Liver (tissue), 9 donors: ENCODE results near the gene PPP2R2C. TPM values are rescaled to one million over a fixed set of nuclear protein-coding genes. Genes with fewer than 3 reads are reported as not detected.

ENCODE experiments used
- DNase-seq: peaks from one replicate; pipeline ENCODE4 v3.0.0-alpha.2; 2017; ENCODE audit warnings: low spot score
- H3K27ac ChIP-seq, 2 donors: one replicate each; pipeline ENCODE4 v1.7.0; 2013; ENCODE audit warnings: inconsistent platforms in 2 of 2, low read length in 2 of 2, control low read depth in 1 of 2, low read depth in 1 of 2, mild to moderate bottlenecking in 1 of 2
- H3K27me3 ChIP-seq, 4 donors: one replicate each; pipeline versions ENCODE4 v1.6.1 to v1.7.0; 2013; ENCODE audit warnings: low read length in 3 of 4, inconsistent platforms in 1 of 4, mild to moderate bottlenecking in 1 of 4, moderate library complexity in 1 of 4; ENCODE audit not compliant: control insufficient read depth in 4 of 4, insufficient read depth in 4 of 4
- H3K36me3 ChIP-seq, 4 donors: one replicate each; pipeline versions ENCODE4 v1.6.1 to v1.7.0; 2013; ENCODE audit warnings: low read length in 3 of 4, mild to moderate bottlenecking in 3 of 4, low read depth in 1 of 4, moderate library complexity in 1 of 4; ENCODE audit not compliant: control insufficient read depth in 4 of 4, insufficient read depth in 3 of 4
- H3K4me1 ChIP-seq, 4 donors: one replicate each; pipeline versions ENCODE4 v1.6.1 to v1.7.0; 2013; ENCODE audit warnings: low read length in 3 of 4, mild to moderate bottlenecking in 3 of 4, moderate library complexity in 1 of 4; ENCODE audit not compliant: control insufficient read depth in 4 of 4, insufficient read depth in 4 of 4
- H3K4me3 ChIP-seq, 3 donors: one replicate each; pipeline versions ENCODE4 v1.6.1 to v1.7.0; 2013; ENCODE audit warnings: low read length in 3 of 3, control low read depth in 1 of 3, low read depth in 1 of 3, mild to moderate bottlenecking in 1 of 3
- H3K9ac ChIP-seq, 2 donors: one replicate each; pipeline ENCODE4 v1.7.0; 2013; ENCODE audit warnings: low read length in 2 of 2, mild to moderate bottlenecking in 2 of 2, moderate library complexity in 2 of 2, control low read depth in 1 of 2, low read depth in 1 of 2
- H3K9me3 ChIP-seq, 4 donors: one replicate each; pipeline versions ENCODE4 v1.6.1 to v1.7.0; 2013; ENCODE audit warnings: low read length in 3 of 4; ENCODE audit not compliant: control insufficient read depth in 4 of 4
- ATF3 ChIP-seq: IDR thresholded peaks from 2 replicates; pipeline ENCODE4 v1.6.1; 2016; ENCODE audit warnings: antibody characterized with exemption
- CTCF ChIP-seq: fragments of 150-350 bp; IDR thresholded peaks from 2 replicates; pipeline ENCODE4 v1.5.1; 2017; ENCODE audit warnings: improper control_type of control experiment, low read depth, low read length; ENCODE audit not compliant: missing input control
- EGR1 ChIP-seq, 2 donors: IDR thresholded peaks; 2 replicates each; pipeline ENCODE4 v1.6.1; 2016 to 2018; ENCODE audit warnings: antibody characterized with exemption in 2 of 2, low read depth in 2 of 2
- FOXA1 ChIP-seq: IDR thresholded peaks from 2 replicates; pipeline ENCODE4 v1.6.1; 2016; ENCODE audit warnings: antibody characterized with exemption
- FOXA2 ChIP-seq: IDR thresholded peaks from 2 replicates; pipeline ENCODE4 v1.6.1; 2016; ENCODE audit warnings: antibody characterized with exemption
- GABPA ChIP-seq, 2 donors: IDR thresholded peaks in 1 of 2; conservative IDR thresholded peaks in 1 of 2; 2 replicates each; pipeline ENCODE4 v1.6.1; 2016; ENCODE audit warnings: antibody characterized with exemption in 2 of 2, mild to moderate bottlenecking in 1 of 2, moderate library complexity in 1 of 2
- HNF4A ChIP-seq, 2 donors: conservative IDR thresholded peaks; 2 replicates each; pipeline ENCODE4 v1.6.1; 2016; ENCODE audit warnings: antibody characterized with exemption in 2 of 2, mild to moderate bottlenecking in 2 of 2
- HNF4G ChIP-seq: IDR thresholded peaks from 2 replicates; pipeline ENCODE4 v1.6.1; 2016; ENCODE audit warnings: antibody characterized with exemption
- JUND ChIP-seq, 2 donors: IDR thresholded peaks; 2 replicates each; pipeline ENCODE4 v1.6.1; 2016; ENCODE audit warnings: antibody characterized with exemption in 2 of 2
- MAX ChIP-seq: IDR thresholded peaks from 2 replicates; pipeline ENCODE4 v1.6.1; 2016; ENCODE audit warnings: antibody characterized with exemption
- NR2F2 ChIP-seq: IDR thresholded peaks from 2 replicates; pipeline ENCODE4 v1.6.1; 2016; ENCODE audit warnings: antibody characterized with exemption
- RAD21 ChIP-seq, 2 donors: IDR thresholded peaks; 2 replicates each; pipeline ENCODE4 v1.6.1; 2016; ENCODE audit warnings: antibody characterized with exemption in 2 of 2, mild to moderate bottlenecking in 2 of 2
- SP1 ChIP-seq: IDR thresholded peaks from 2 replicates; pipeline ENCODE4 v1.6.1; 2018; ENCODE audit warnings: antibody characterized with exemption, mild to moderate bottlenecking
- TAF1 ChIP-seq: conservative IDR thresholded peaks from 2 replicates; pipeline ENCODE4 v1.6.1; 2016; ENCODE audit warnings: antibody characterized with exemption, mild to moderate bottlenecking
- YY1 ChIP-seq: IDR thresholded peaks from 2 replicates; pipeline ENCODE4 v1.6.1; 2016; ENCODE audit warnings: antibody characterized with exemption, mild to moderate bottlenecking
- ZBTB33 ChIP-seq: IDR thresholded peaks from 2 replicates; pipeline ENCODE4 v1.6.1; 2016; ENCODE audit warnings: antibody characterized with exemption
- WGBS: extraction: QIAGEN DNeasy Blood & Tissue Kit; methylation state at CpG from one replicate; pipeline ENCODE4 v1.1.7; 2013; 5-methylcytosine and 5-hydroxymethylcytosine counted together
- polyA plus RNA-seq, 2 donors: library from polyadenylated mRNA; stranded (reverse) in 1 of 2; unstranded in 1 of 2; fragments of 200-250 nt in 1 of 2; fragments of >200 nt in 1 of 2; fragmentation: Nextera tagmentation in 1 of 2; extraction: Ambion mirVana in 1 of 2; gene quantifications; one replicate each; pipeline versions ENCODE4 v1.2.1 to v1.2.3, GENCODE V29; 2013 to 2015
- total RNA-seq, 2 donors: library from RNA; depleted of rRNA; stranded (reverse); fragments of >200 nt; gene quantifications; one replicate each; pipeline ENCODE4 v1.2.3, GENCODE V29; 2014
- donor health status: healthy.
- donor health status: healthy.
- donor health status: healthy.
- donor health status: healthy.
- donor health status: healthy.

PPP2R2C gene
- total and polyA plus RNA-seq, 4 donors: under 0.01 to 0.01 TPM; not detected in 2

GRCh38 chr4:6361076-6361784 is 111.2 kb downstream of the PPP2R2C start:
- WGBS: 68% methylated on average over 4 of the region's 4 CpGs
- no peaks in the 10 kb centered on the region for H3K36me3 ChIP-seq
- H3K4me1 ChIP-seq: no peaks in the 10 kb centered on the region
- TF ChIP-seq EGR1 (IDR thresholded peaks at IDR 0.05; ENCODE audit: low read depth in 2 of 2) (no peak), GABPA (IDR thresholded peaks at IDR 0.05 in 1 of 2, conservative IDR thresholded peaks at IDR 0.05 in 1 of 2) (no peak), HNF4G (no peak), ATF3 (no peak), ZBTB33 (no peak)
- no peaks in the 10 kb centered on the region for H3K27me3 ChIP-seq
- H3K9ac ChIP-seq: no peak overlapping the region
- no peak overlapping the region for H3K4me3 ChIP-seq
- no peak overlapping the region for H3K27ac ChIP-seq
- DNase-seq: no peak
- peaks cover 0 to 3% (median 0%) of the 10 kb centered on the region in 4 donors for H3K9me3 ChIP-seq

GRCh38 chr4:6360385-6360784 is 112.0 kb downstream of the PPP2R2C start:
- 36% methylated on average over 10 of the region's 10 CpGs for WGBS
- DNase-seq: no peak
- H3K36me3 ChIP-seq: no peaks in the 10 kb centered on the region

More at GRCh38 chr4:6360385-6360784, 112.0 kb downstream of the PPP2R2C start:
- H3K27me3 ChIP-seq: no peaks in the 10 kb centered on the region
- no peak overlapping the region for H3K9ac ChIP-seq
- H3K4me3 ChIP-seq: no peak overlapping the region
- no peak overlapping the region for H3K27ac ChIP-seq
- H3K4me1 ChIP-seq: no peaks in the 10 kb centered on the region
- no peak for TF ChIP-seq TAF1
- TF ChIP-seq NR2F2: no peak
- TF ChIP-seq RAD21 (IDR thresholded peaks at IDR 0.05): no peak
- TF ChIP-seq HNF4A (conservative IDR thresholded peaks at IDR 0.05): no peak
- TF ChIP-seq FOXA2: no peak
- TF ChIP-seq EGR1 (IDR thresholded peaks at IDR 0.05; ENCODE audit: low read depth in 2 of 2): no peak
- TF ChIP-seq JUND (IDR thresholded peaks at IDR 0.05): no peak
- no peak for TF ChIP-seq CTCF
- no peak for TF ChIP-seq HNF4G
- no peak for TF ChIP-seq SP1
- no peak for TF ChIP-seq FOXA1
- TF ChIP-seq MAX: no peak
- TF ChIP-seq YY1: no peak
- TF ChIP-seq ZBTB33: no peak
- peaks cover 0 to 3% (median 0%) of the 10 kb centered on the region in 4 donors for H3K9me3 ChIP-seq
